GM12801 (cell line): ENCODE results near the gene GAPDHS.

Experiments used
- CTCF ChIP-seq: IDR thresholded peaks from one replicate; pipeline ENCODE4 v1.5.1; 2011; ENCODE audit warnings: control low read depth; ENCODE audit not compliant: insufficient read length; ENCODE audit errors: extremely low read depth

The GAPDHS gene

GRCh38 chr19:35559781-35560180 lies 26.5 kb downstream of the GAPDHS start:
- no peak for TF ChIP-seq CTCF

GRCh38 chr19:35560271-35560670 lies 27.0 kb downstream of the GAPDHS start:
- TF ChIP-seq CTCF: no peak

- TF ChIP-seq CTCF: no peak
These were observed 27.4 kb downstream of the GAPDHS start for GRCh38 chr19:35560677-35561076.

GRCh38 chr19:35561436-35561835 lies 28.2 kb downstream of the GAPDHS start:
- TF ChIP-seq CTCF: no peak

DNA sequence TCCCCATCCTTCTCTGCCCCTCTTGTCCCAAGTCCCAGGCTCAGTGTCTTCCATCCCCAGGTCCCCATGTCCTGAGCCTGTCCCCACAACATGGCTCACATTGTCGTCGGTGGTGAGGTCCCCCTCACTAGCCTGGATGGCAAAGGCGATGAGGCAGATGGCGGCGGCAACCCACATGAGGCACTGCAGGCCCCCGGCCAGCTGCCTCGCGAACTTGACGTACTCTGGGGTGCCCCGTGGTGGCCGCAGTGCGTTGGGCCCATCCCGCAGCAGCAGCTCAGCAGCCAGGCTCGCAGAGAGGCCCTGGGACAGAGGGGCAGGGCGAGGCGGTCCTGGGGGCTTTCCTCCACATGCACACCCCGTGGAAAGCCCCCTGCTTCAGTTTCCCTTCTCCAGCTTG lies 29.1 kb downstream of the GAPDHS start:
- TF ChIP-seq CTCF: no peak

DNA sequence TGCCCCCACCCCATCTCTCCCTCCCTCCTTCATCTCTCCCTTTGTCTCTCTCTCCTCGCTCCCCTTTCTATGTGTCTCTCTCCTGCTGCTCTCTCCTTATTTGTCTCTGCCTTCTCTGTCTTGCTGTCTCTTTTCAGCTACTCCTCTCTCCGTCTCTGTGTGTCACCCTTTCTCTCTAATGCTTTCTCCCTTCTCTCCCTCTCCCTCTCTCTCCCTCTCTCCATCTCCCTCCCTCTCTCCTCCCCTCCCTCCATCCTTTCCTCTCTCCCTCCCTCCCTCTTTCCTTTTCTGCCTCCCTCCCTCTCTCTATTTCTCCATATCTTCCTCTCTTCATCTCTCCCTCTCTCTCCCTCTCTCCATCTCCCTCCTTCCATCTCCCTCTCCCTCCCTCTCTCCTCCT lies 29.5 kb downstream of the GAPDHS start:
- TF ChIP-seq CTCF: no peak

DNA sequence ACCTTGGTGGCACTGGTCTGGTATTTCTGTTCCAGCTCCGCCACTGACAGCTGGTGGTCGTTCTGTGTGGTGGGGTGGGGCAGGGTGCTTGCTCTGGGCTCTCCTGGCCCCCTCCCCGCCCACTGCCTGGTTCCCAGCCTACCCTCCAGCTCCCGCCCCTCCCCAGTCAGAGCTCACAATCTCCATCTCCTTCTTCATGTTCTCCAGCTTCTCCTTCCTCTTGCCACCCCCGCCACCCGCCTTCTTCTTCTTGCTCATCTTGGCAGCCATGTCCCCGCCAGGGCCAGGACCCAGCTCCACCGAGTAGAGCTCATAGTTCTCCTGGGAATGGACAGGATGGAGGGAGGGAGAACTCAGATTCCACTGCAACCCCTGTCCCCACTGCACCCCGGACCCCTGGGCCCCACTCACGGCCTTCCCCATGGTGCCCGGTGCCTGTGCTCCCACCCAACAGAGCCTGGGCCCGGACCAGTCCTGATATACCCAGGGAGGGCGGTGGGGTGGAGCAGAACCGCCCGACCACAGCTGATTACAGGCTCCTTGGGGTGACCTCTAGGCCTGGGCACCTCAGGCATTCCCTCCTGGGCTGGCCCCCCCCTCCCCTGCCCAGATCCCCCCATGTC lies 30.1 kb downstream of the GAPDHS start, which contains the start of gene ATP4A:
ATP4A (minus strand) TSS at position 452 of the 623 bp plus-strand sequence; CDS start at position 423, 29 bp downstream.
- no peak for TF ChIP-seq CTCF
